Stimulated activated CD4-positive, alpha-beta T cell treated with anti-CD3 and anti-CD28 coated beads, Interleukin-15, amount 100 ng/mL, for 48 hours (primary cell): ENCODE measurements around the gene PKDCC.

Experiments used
- DNase-seq, 2 donors: peaks; one replicate each; pipeline ENCODE4 v3.0.0-alpha.2; 2020; ENCODE audit warnings: low read depth in 2 of 2

The PKDCC gene

GRCh38 chr2:42089340-42089925 is 41.6 kb downstream of the PKDCC start:
- DNase-seq, result peak; percentile 45 to 70

GRCh38 chr2:42090216-42090615 is 42.4 kb downstream of the PKDCC start:
- no peak for DNase-seq

GRCh38 chr2:42091671-42092070 is 43.9 kb downstream of the PKDCC start:
- DNase-seq, result no peak

GRCh38 chr2:42092084-42092996 is 44.5 kb downstream of the PKDCC start:
- DNase-seq, result no peak

- DNase-seq, result no peak
Observed at GRCh38 chr2:42094114-42094513, 46.3 kb downstream of the PKDCC start.

- peak in 1 of 2 donors; percentile 53 for DNase-seq
Observed at GRCh38 chr2:42095923-42096408, 48.1 kb downstream of the PKDCC start.

GRCh38 chr2:42096869-42097591 is 49.2 kb downstream of the PKDCC start:
- DNase-seq, result no peak

GRCh38 chr2:42098571-42099437 is 51.0 kb downstream of the PKDCC start:
- no peak for DNase-seq

- no peak for DNase-seq
Observed at GRCh38 chr2:42099438-42100173, 51.8 kb downstream of the PKDCC start.

- DNase-seq, result no peak
Observed at GRCh38 chr2:42100683-42101205, 52.9 kb downstream of the PKDCC start.

- peak in 1 of 2 donors; percentile 21 for DNase-seq
Observed at GRCh38 chr2:42101206-42102023, 53.6 kb downstream of the PKDCC start.

- peak; percentile 72 to 77 for DNase-seq
Observed at GRCh38 chr2:42102024-42102590, 54.3 kb downstream of the PKDCC start.

- no peak for DNase-seq
Observed at GRCh38 chr2:42102591-42103450, 55.0 kb downstream of the PKDCC start.

- DNase-seq, result no peak
Observed at GRCh38 chr2:42103829-42104228, 56.0 kb downstream of the PKDCC start.

GRCh38 chr2:42104621-42105020 is 56.8 kb downstream of the PKDCC start:
- no peak for DNase-seq

GRCh38 chr2:42105330-42106256 is 57.8 kb downstream of the PKDCC start:
- DNase-seq, result peak; percentile 63 to 74

- no peak for DNase-seq
Observed at GRCh38 chr2:42106257-42106816, 58.5 kb downstream of the PKDCC start.
